NCI-H146 treated with DMSO at 0.1 percent for 48 hours (cell line): ENCODE results near the gene SEC22C.
"Not testable (repeated sequence)": the region's sequence is repeated elsewhere in the genome, so short reads cannot be mapped to it uniquely, and the experiment has no call there.

ENCODE experiments used
- DNase-seq: peaks from one replicate; lab custom pipeline; 2025; ENCODE audit not compliant: unreplicated experiment; lab: John Stamatoyannopoulos, UW

The SEC22C gene, protein sequence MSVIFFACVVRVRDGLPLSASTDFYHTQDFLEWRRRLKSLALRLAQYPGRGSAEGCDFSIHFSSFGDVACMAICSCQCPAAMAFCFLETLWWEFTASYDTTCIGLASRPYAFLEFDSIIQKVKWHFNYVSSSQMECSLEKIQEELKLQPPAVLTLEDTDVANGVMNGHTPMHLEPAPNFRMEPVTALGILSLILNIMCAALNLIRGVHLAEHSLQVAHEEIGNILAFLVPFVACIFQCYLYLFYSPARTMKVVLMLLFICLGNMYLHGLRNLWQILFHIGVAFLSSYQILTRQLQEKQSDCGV

DNA sequence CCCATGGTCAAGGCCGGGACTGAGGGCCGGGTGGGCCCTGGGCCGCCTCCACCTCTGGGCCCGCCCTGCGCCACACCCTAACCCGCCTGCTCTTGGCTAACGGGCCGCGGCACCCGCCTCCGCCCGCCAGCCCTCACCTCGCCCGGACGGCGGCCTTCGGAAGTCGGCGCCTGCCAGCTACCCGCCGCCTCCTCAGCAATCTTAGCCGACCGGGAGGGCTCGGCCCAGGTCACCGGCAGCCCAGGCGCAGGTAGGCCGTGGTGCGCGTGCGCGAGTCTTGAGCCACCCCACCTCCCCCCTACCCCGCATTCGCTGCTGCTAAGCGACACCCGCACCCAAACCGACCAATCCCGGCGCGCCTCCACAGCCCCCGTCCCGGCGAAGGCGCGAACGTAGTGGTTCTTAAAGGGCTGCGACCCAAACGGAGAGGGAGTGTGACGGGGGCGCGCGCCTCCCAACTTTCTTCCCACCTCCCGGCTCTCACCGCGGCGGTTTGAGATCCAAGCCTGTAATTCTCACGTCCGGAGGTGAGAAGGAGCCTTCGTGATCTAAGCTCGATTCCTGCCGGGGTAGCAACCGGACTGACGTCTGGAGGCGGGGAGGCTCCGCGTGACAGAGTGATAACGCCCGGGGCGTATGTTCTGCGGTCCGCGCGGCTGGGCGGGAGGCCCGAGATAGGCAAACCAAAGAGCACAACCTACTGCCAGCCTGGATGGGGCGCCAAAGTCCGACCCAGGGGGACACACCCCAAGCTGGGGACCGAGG is at the start of gene SEC22C:
Gene SEC22C, minus strand, starts transcription at position 259 of the 765 bp plus-strand sequence. CDS start 12,921 bp downstream, outside the sequence.
- DNase-seq = peak; percentile 80

DNA sequence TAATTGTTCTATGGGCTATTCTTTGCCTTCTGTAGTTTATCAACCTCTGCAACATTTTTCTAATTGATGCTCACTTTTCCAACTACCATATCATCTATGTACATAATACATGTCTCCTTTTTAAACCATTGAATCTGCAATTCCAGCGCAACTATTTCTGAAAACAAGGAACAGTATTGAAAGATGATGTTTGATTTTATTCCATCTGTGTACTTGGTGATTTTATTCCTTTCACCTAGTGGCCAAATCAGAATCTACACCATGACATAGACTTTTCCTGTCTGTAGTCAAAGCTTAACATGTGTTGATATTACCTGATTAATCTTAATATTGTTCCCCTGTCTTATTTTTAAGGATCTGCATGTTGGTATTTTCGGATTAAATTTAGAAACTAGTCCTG is 31.7 kb upstream of the SEC22C start:
- DNase-seq = no peak

DNA sequence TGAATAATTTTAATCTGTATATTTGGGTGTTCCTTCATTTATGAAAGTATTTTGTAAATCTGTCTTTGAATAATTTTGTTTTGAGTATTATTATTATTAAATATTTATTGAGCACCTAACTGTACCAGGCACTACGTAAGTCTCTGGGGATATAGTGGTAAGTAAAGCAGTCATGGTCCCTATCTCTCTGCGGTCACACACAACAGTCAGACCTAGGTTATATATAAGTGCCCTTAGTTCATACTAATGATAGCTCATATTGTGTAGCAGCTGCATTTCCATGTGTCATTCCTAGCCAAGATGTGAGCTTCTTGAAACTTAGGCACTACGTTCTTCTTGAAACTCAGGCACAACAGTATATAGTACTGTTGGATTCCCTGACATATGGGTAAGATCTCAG is 31.2 kb upstream of the SEC22C start:
- no peak for DNase-seq

DNA sequence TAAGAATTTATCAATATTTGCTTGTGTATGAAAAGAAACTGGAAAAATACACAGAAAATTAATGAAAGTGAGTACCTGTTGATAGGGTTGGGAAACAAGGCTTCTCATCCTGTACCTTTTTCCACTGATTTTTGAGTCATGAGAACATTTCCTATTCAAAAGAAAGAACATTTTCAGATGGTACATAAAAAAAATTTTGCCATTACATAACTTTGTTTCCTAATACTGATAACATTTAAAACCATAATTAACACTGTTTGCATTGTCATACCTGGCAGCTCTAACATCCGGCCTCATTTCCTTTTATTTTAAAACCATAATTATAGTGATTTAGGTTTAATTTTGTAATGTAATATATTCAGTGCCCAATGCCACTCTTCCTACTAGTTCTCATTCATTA is 30.4 kb upstream of the SEC22C start:
- no peak for DNase-seq

DNA sequence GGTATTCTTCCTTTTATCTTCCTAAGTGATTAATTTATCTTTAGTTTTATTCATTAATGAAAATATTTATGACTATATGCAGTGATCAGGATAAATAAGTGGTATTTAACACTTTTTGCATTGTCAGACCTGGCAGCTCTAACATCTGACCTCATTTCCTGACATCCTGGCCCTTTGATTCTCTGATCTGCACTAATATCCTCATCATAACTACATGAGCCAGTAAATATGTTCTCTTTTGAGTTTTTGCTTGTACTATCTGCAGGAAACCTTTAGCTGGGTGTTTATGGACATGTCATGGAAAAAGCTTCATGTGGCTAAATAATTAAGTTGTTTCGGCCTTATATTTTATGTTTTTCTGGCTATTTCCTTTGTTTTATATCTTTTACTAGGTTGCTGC is 29.2 kb upstream of the SEC22C start:
- DNase-seq = no peak

DNA sequence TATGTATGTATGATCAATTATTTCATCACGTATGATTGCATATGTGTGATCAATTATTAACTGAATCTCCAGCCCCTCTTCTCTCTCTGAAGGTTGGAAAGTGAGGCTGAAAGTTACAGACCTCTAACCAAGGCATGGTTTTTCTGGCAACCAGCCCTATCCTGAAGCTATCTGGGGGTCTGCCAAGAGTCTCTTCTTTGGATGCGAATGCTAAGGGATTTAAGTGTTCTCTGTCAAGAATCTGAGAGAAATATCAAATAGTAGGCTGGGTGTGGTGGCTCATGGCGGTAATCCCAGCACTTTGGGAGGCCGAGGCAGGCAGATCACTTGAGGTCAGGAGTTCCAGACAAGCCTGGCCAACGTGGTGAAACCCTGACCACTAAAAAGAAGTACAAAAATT is 26.8 kb upstream of the SEC22C start:
- DNase-seq = no peak

DNA sequence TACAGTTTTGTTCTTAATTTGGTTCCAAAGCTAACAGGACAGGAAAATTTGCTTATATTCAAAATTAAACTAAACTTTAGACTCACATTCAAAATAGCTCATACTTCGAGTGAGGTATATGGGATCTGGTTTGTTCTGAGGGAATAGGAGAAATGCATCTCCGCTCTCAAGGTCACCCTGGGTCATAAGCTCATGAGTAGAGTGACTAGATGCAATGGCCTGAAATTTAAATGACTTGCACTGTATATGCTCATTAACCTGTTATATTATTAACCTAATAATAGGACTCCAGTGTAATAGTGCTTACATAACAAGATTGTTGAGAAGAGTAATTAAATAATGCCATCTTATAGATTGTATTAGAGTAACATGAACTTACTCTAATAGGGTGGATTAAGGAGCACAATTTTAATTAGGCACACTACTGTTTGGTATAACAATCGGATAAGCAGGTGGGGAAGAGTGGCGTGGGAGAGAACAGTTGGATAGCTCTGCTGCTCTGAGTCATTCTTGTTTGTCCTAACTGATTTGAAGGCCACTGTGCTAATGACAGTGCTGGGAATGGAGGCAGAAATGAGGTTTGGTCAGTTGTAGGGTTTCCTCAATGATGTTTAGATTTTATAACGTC is 23.9 kb upstream of the SEC22C start:
- no peak for DNase-seq

DNA sequence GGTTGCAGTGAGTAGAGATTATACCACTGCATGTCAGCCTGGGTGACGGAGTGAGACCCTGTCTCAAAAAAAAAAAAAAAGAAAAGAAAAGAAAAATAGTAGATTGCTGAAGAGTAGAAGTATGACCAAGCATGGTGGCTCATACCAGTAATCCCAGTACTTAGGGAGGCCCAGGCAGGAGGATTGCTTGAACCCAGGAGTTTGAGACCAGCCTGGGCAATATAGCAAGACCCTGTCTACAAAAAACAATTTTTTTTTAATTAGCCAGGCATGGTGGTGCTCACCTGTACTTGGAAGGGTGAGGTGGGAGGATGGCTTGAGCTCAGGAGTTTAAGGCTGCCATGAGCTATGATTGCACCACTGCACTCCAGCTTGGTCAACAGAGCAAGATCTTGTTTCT is 21.2 kb upstream of the SEC22C start:
- no peak for DNase-seq

DNA sequence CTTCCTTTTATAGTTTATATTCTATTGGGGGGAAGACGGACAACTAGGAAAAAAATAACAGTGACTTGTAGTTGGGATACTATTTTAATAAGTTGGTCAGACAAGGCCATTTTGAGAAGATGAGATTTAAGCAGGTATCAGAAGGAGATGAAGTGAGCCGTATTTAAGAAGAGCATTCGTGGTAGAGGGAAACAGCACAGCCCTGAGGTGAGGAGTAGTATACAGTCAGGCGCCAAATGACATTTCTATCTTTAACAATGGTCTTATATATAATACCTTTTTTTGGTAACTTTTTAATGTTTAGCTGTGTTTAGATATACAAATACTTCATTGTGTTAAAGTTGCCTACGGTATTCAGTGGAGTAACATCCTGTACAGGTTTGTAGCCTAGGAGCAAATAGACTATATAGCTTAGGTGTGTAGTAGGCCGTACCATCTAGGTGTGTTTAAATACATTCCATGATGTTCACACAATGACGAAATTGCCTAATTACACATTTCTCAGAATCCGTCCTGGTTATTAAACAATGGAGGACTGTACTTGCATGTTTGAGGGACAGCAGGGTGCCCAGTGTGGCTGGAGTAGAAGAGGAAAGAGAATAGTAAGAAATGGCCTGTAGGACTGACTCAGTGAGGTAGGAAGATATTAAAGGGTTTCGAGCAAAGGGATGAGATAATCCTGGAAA is 20.3 kb upstream of the SEC22C start:
- DNase-seq = peak; percentile 48

DNA sequence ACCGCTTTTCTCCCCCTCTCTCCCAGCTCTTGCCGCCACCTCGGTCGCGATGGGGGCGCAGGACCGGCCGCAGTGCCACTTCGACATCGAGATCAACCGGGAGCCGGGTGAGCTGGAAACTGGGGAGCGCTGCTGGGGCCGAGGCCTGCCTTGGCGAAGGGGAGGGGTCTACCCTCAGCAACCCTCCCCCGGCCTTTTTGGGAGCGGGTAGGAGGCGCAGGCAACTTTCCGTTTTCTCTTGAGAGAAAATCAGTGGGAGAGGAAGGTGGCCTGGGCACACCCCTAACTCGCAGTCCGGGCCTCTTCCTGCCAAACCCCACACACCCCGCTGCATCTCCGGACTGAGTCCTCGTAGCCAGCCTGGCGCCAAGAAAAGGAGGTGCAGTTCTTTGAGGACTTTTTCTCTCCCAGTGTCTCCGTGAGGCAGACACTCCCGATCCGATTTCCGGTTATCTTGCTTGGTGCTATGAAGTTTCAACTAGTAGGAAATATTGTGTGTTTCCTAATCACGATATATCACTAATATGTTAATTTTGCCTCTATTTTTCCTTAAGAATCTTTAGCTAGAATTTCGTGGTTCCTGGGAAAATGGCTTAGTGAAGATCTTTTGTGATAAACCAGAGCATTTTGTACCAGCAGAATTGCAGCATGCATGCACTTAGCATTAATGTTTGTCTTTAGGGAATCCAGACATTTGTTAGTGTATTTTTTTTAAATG is 19.4 kb upstream of the SEC22C start:
- no peak for DNase-seq

DNA sequence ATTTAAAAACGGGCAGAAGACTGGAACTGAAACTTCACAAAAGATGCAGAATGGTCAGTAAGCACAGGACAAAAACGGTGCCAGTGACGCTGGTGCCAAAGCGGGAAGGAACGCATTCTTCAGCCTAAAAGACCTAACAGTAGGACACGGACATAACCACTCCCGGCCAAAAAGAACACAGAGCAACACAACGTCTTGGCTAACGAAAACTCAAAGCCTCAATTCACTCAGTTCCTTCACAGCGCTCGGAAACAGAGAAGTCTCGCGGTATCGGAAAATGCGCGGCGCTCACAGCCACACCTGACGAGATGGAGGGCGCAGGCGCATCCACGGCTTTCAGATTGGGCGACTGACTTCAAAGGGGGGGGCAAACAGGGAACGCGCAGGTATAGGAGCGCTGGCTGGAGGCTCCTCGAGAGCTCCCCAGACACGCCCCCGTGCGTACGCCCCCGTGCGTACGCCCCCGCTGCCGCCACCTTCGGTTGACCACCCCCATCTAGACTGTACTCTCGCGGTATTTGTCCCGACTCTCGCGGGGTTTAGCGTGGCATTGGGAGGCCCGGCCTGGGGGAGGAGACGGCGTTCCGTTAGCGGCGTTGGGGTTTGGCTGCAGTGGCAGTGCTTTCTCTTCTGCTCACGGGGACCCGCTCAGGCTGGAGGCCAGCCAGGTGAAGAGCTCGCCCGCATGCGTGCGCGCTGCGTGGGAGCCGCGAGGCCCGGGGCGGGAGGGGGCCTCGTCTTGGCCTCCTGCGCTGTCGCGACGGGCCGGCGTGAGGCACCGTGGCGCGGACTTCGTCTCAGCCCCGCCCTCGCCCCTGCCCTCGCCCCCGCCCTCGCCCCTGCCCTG is 18.6 kb upstream of the SEC22C start, which contains the start of gene NKTR:
Gene NKTR, plus strand, starts transcription at position 576 of the 847 bp plus-strand sequence. CDS start 321 bp downstream, outside the sequence.
- DNase-seq = peak; percentile 90

DNA sequence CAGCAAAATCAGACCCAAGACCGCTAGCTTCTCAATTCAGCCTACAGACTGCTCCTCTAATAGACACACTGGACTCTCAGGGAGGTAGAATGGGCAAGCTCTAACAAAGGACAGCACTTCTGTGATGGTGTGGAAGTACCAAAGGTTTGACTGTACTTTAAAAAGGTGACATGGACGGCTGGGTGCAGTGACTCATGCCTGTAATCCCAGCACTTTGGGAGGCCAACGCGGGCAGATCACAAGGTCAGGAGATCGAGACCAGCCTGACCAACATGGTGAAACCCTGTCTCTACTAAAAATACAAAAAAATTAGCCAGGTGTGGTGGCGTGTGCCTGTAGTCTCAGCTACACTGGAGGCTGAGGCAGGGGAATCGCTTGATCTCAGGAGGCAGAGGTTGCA is 15.3 kb upstream of the SEC22C start:
- not testable (repeated sequence) for DNase-seq

DNA sequence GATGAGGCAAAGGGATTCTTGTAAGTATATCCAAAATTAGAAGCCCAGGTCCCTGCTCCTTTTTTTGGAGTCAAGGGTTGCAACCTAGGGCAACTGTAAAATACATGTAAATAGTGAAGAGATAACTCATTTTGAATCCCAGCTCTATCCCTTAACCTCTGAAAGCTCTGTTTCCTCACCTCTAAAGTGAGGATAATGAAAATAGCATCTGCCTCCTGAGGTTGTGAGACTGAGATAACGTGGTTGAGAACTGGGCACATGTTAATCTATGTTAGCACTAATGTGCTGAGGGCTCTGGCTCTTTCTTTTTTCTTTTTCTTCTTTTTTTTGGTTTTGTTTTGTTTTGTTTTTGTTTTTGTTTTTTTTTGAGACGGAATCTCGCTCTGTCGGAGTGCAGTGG is 13.9 kb upstream of the SEC22C start:
- DNase-seq = no peak

DNA sequence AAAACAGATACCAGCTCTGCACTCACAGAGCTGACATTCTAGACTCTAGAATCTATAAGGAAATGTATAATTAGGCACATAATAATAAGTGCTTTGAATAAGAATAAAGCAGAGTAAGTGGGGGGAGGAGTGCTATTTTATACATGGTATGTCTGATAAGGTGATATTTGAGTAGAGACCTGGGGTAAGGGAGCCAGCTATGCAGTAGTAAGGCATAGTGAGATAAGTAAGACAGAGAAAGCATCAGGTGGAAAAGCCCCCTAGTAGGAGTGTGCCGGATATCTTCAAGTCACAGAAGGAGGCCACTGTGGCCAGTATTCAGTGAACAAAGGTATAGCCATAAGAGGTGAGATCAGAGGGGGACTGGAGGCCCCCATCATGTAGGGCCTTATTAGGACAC is 11.9 kb upstream of the SEC22C start:
- no peak for DNase-seq

DNA sequence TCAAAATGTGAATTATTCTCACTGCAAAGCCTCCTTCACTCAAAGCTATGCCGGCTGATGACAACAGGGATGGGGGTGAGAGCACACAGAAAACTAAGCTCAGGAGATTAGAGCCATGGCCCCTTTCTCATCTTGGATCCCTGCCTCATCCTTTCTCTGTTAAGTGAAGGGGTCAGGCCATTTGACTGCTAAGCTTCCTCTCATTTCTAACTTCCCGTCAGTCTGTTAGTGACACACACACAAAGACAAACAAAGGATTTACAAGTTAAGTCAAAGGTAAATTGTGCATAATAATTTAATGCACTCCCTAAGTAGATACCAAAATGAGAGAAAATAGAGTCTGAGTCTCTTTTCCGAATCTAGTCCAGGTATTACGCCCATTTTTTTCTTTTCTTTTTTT is 10.0 kb upstream of the SEC22C start:
- no peak for DNase-seq

DNA sequence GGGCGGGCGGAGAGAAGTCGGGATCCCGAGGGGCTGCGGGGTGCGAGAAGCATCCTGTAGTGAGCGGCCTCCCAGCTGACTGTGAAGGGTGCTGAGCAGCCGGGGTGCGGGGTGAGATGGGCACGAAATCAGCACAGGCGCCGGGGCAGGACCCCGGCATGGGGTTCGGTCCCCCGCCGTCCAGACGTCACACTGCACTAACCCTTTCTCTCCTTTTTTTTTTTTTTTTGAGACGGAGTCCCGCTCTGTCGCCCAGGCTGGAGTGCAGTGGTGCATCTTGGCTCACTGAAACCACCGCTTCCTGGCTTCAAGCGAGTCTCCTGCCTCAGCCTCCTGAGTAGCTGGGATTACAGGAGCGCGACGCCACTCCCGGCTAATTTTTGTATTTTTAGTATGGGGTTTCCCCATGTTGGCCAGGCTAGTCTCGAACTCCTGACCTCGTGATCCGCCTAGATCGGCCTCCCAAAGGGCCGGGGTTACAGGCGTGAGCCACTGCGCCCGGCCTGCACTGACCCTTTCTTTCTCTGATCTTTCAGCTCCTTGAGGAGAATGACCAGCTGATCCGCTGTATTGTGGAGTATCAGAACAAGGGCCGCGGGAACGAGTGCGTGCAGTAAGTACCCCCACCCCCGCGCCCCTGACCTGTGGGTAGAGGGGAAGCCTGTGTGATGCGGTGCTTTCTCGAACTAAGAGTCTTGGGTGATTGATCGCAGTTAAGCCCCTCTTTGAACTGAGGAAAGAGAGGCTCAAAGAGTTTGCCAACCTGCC is 9.4 kb upstream of the SEC22C start:
- no peak for DNase-seq

DNA sequence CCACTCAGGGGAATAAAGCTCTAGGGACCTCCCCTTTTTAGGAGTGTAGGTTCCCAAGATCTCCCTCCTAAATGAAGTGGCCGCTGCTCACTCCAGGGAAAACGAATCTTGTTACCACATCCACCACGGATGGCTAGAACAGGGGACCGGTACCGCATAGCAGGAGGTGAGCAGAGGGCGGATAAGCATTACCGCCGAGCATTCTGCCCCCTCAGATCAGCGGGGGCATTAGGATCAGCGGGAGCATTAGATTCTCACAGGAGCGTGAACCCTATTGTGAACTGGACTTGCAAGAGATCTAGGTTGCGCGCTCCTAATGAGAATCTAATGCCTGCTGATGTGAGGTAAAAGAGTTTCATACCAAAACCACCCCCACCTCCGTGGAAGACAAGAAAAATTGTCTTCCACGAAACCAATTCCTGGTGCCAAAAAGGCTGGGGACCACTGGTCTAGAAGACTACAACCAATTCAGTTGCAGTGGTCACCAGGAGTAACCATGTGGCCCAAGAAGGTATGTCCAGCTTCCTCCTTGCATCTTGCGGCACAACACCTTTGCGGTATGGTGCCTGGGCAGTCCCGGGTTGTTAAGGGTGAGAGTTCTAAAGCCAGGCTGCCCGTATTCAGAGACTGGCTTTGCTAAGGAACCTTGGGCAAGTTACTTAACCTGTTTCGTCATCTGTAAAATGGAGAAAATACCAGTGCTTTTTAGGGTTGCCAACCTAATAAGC is 7.8 kb upstream of the SEC22C start:
- no peak for DNase-seq

DNA sequence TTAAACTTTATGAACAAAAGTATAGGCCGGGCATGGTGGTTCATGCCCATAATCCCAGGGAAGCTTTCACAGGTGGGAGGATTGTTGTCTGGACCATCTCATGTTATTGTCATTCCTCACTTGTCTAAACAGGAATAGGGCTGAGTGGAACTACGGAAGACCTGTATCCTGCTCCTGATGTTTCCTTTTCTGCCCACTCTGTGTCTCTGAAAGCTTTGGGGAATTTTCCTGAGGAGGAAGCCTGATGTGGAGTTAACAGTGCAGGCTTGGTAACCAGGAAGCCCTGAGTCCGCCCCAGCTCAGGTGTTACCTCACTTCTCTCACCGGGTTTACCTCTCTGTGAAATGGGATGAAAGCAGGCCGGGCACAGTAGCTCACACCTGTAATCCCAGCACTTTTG is 6.9 kb upstream of the SEC22C start:
- DNase-seq = no peak
